DMS 273 treated with DMSO at 0.1 percent for 48 hours (cell line): Measurements from ENCODE around the gene TRAM2.
A peak's percentile ranks its signal among the peaks of the same experiment; 100 is the strongest.
"Not testable (repeated sequence)": the region's sequence is repeated elsewhere in the genome, so short reads cannot be mapped to it uniquely, and the experiment has no call there.

Experiments
- DNase-seq: peaks from one replicate; lab custom pipeline; 2025; lab: John Stamatoyannopoulos, UW

The TRAM2 gene

GRCh38 chr6:52483671-52484003, 93.2 kb downstream of the TRAM2 start:
- DNase-seq = no peak

GRCh38 chr6:52482903-52483670, 93.8 kb downstream of the TRAM2 start:
- peak; percentile 29 for DNase-seq

GRCh38 chr6:52475307-52475706, 101.6 kb downstream of the TRAM2 start:
- DNase-seq = no peak

GRCh38 chr6:52474173-52474572, 102.7 kb downstream of the TRAM2 start:
- no peak for DNase-seq

GRCh38 chr6:52461194-52461593, 115.7 kb downstream of the TRAM2 start:
- not testable (repeated sequence) for DNase-seq

- no peak for DNase-seq
Observed at GRCh38 chr6:52457096-52457495, 119.8 kb downstream of the TRAM2 start.

- no peak for DNase-seq
Observed at GRCh38 chr6:52454556-52454955, 122.3 kb downstream of the TRAM2 start.
